Endothelial cell of umbilical vein (primary cell): ENCODE results near the gene FAM151B. TPM values are rescaled to one million over a fixed set of nuclear protein-coding genes. Genes with fewer than 3 reads are reported as not detected.

Experiments
- BruUV-seq: library from RNA; stranded (reverse); fragments of 400-500 nt; replicated peaks from 2 replicates; lab custom pipeline; 2021; lab: Mats Ljungman, UMichigan
- CTCF ChIA-PET: fragments of 300-600, 350-600 bp; sonication (Branson Sonifier 250); formaldehyde crosslinking; loops from one replicate; lab custom pipeline; 2021; ENCODE audit warnings: antibody characterized with exemption, inconsistent platforms; lab: Charles Lee
- POLR2A ChIA-PET: fragments of 300-600, 350-600 bp; sonication (Branson Sonifier 250); formaldehyde crosslinking; loops from one replicate; lab custom pipeline; 2021; ENCODE audit warnings: antibody characterized with exemption, inconsistent platforms; lab: Charles Lee
- DNase-seq: peaks from one replicate; pipeline ENCODE4 v3.0.0-alpha.2; 2011; ENCODE audit warnings: low read depth, low spot score
- FAIRE-seq: peaks from 2 replicates; lab custom pipeline; 2011; peaks lifted over from hg19 to GRCh38; lab: Jason Lieb, UNC
- H2AFZ ChIP-seq: 2 replicates; pipeline ENCODE4 v1.6.0; 2012; ENCODE audit warnings: low read depth, low read length, control low read depth, inconsistent platforms
- H3K27ac ChIP-seq: 2 replicates; pipeline ENCODE4 v1.5.1; 2011; ENCODE audit warnings: low read depth, mild to moderate bottlenecking, control low read depth, low read length, moderate library complexity; ENCODE audit not compliant: insufficient read depth
- H3K27me3 ChIP-seq, 2 experiments: 2 replicates each; pipeline versions ENCODE4 v1.6.0 to v1.6.1; 2011; ENCODE audit warnings: low read length in 2 of 2, mixed read lengths in 1 of 2; ENCODE audit not compliant: control insufficient read depth in 2 of 2, insufficient read depth in 2 of 2
- H3K36me3 ChIP-seq, 2 experiments: 2 replicates in 1 of 2; 3 replicates in 1 of 2; pipeline ENCODE4 v1.5.1; 2011; ENCODE audit warnings: low read length in 2 of 2, mild to moderate bottlenecking in 1 of 2, moderate library complexity in 1 of 2; ENCODE audit not compliant: control insufficient read depth in 2 of 2, insufficient read depth in 2 of 2; ENCODE audit errors: extremely low read depth in 1 of 2
- H3K4me1 ChIP-seq: 3 replicates; pipeline ENCODE4 v1.5.1; 2011; ENCODE audit warnings: mild to moderate bottlenecking, low read length; ENCODE audit not compliant: control insufficient read depth, insufficient read depth; ENCODE audit errors: extremely low read depth
- H3K4me2 ChIP-seq: 2 replicates; pipeline ENCODE4 v1.6.1; 2011; ENCODE audit warnings: low read length, control low read depth, mixed read lengths; ENCODE audit not compliant: insufficient read depth
- H3K4me3 ChIP-seq, 3 experiments: fragments of 200-600 bp in 1 of 3; sonication (generic), shearing (Covaris generic) in 1 of 3; replicated peaks in 1 of 3; 2 replicates each; pipeline ENCODE4 v1.5.1; 2011 to 2016; ENCODE audit warnings: control low read depth in 3 of 3, low read length in 3 of 3, mild to moderate bottlenecking in 2 of 3, inconsistent platforms in 1 of 3, low read depth in 1 of 3, moderate library complexity in 1 of 3; ENCODE audit not compliant: insufficient read depth in 1 of 3
- H3K79me2 ChIP-seq: 2 replicates; pipeline ENCODE4 v1.6.0; 2012; ENCODE audit warnings: low read length, inconsistent platforms; ENCODE audit not compliant: control insufficient read depth, insufficient read depth
- H3K9ac ChIP-seq: replicated peaks from 2 replicates; pipeline ENCODE3; 2011; ENCODE audit warnings: low read length, control low read depth; ENCODE audit not compliant: insufficient read depth; ENCODE audit errors: extremely low read depth
- H3K9me1 ChIP-seq: replicated peaks from 3 replicates; pipeline ENCODE4 v1.6.0; 2011; ENCODE audit warnings: mild to moderate bottlenecking, low read length; ENCODE audit not compliant: control insufficient read depth, insufficient read depth; ENCODE audit errors: extremely low read depth
- H3K9me3 ChIP-seq: replicated peaks from 2 replicates; pipeline ENCODE4 v1.5.1; 2012; ENCODE audit warnings: low read length, inconsistent platforms; ENCODE audit not compliant: control insufficient read depth, insufficient read depth
- H4K20me1 ChIP-seq: replicated peaks from 2 replicates; pipeline ENCODE3; 2011; ENCODE audit warnings: mild to moderate bottlenecking, low read length; ENCODE audit not compliant: control insufficient read depth, insufficient read depth; ENCODE audit errors: extremely low read depth
- EZH2 ChIP-seq: IDR thresholded peaks from 2 replicates; pipeline ENCODE4 v1.6.1; 2012; ENCODE audit warnings: borderline replicate concordance, low read depth, mild to moderate bottlenecking, moderate library complexity, low read length, inconsistent platforms; ENCODE audit not compliant: severe bottlenecking
- FOS ChIP-seq: IDR thresholded peaks from 2 replicates; pipeline ENCODE4 v1.6.1; 2011; ENCODE audit warnings: mild to moderate bottlenecking, low read length, moderate library complexity, borderline replicate concordance; ENCODE audit not compliant: insufficient read depth
- GATA2 ChIP-seq: IDR thresholded peaks from 2 replicates; pipeline ENCODE4 v1.7.0; 2011; ENCODE audit warnings: low read depth, mild to moderate bottlenecking, moderate library complexity, mixed read lengths, low read length; ENCODE audit not compliant: insufficient read length, insufficient read depth
- JUN ChIP-seq: IDR thresholded peaks from 2 replicates; pipeline ENCODE4 v1.6.1; 2011; ENCODE audit warnings: borderline replicate concordance, low read depth; ENCODE audit not compliant: insufficient read length, insufficient read depth
- MYC ChIP-seq: IDR thresholded peaks from one replicate; pipeline ENCODE4 v1.6.1; 2011; ENCODE audit warnings: mild to moderate bottlenecking, low read depth, low read length
- POLR2A ChIP-seq: IDR thresholded peaks from 2 replicates; pipeline ENCODE4 v1.6.1; 2012; ENCODE audit warnings: low read depth, mild to moderate bottlenecking, control low read depth, low read length
- POLR2AphosphoS5 ChIP-seq: IDR thresholded peaks from 2 replicates; pipeline ENCODE4 v1.6.1; 2012; ENCODE audit warnings: low read depth, mild to moderate bottlenecking, control low read depth, low read length, moderate library complexity; ENCODE audit not compliant: insufficient read depth
- dilution Hi-C: fragments of 300-500 bp; cut with MboI; formaldehyde crosslinking; loops from one replicate; pipeline ENCODE4 v1.15.0; 2019; ENCODE audit warnings: low sequenced_read_pairs; ENCODE audit not compliant: extremely low pct_ligation_motif_present
- intact Hi-C: fragments of 100-400 bp; cut with micrococcal nuclease; formaldehyde crosslinking; loops from one replicate; pipeline ENCODE4 v1.10.0; 2022
- polyA plus RNA-seq, 4 experiments: library from polyadenylated mRNA; depleted of rRNA in 3 of 4; stranded (reverse) in 3 of 4; unstranded in 1 of 4; fragments of >200 nt; gene quantifications; 2 replicates each; pipeline versions ENCODE4 v1.2.1 to v1.2.3, GENCODE V29; 2011 to 2012; ENCODE audit warnings: missing spikeins in 1 of 4
- total RNA-seq: library from RNA; stranded (reverse); gene quantifications from 2 replicates; pipeline ENCODE4 v1.2.3, GENCODE V29; 2021
- TF ChIP-seq, protein P1 (sequence below), 2 donors: IDR thresholded peaks; 1 replicate in 1 of 2; 2 replicates in 1 of 2; pipeline ENCODE4 v1.5.1; 2011; ENCODE audit warnings: low read length in 2 of 2, mild to moderate bottlenecking in 2 of 2, moderate library complexity in 2 of 2, control low read depth in 1 of 2, inconsistent platforms in 1 of 2, low read depth in 1 of 2; ENCODE audit not compliant: insufficient read depth in 1 of 2; ENCODE audit errors: extremely low read depth in 1 of 2
- TF ChIP-seq, protein P2 (sequence below): IDR thresholded peaks from 2 replicates; pipeline ENCODE4 v1.6.1; 2011; ENCODE audit not compliant: insufficient read depth, insufficient read length

FAM151B gene
- total and polyA plus RNA-seq, 2 donors (not counting 3 experiments of a cell fraction or from before 2014, with no cell fraction given) = 0.91 to 2.6 TPM

DNA sequence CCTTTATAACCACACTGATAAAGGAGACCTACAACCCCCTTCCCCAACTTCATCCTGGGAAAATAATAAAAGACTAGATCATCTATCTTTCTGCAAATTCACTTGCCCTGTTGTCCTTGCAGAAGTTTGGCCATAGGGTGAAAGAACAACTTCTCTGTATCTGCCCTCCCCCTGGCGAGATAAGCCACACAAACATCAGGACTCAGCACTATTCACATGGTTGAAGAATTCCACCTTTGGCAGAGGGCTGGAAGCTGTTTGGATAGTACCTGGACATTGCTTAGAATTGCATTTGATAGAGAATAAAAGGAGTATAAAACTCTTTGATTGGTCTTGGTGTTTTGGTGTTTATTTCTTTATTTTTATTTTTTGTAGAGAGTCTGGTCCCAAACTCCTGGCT is 16.9 kb downstream of the FAM151B start:
- ChIA-PET POLR2A (no interaction called here), CTCF (interaction anchor here (0.7 to 1.1 kb wide), 2 partner anchors 24 to 122 kb away, joined by 3 read pairs; no protein-coding TSS in a partner anchor)
- no peak overlapping the region for H3K4me2 ChIP-seq
- H3K4me1 ChIP-seq = no peaks in the 10 kb centered on the region
- DNase-seq (no peak), FAIRE-seq (no peak)
- intact Hi-C loops (no loop called here), dilution Hi-C loops (no loop called here)
- H2AFZ ChIP-seq = no peak overlapping the region
- no peak overlapping the region for H3K9ac ChIP-seq
- BruUV-seq = no TSS peak
- no peaks in the 10 kb centered on the region for H3K9me3 ChIP-seq
- H3K9me1 ChIP-seq = no peaks in the 10 kb centered on the region
- no peak overlapping the region for H3K4me3 ChIP-seq
- H3K36me3 ChIP-seq = no peaks in the 10 kb centered on the region
- H3K79me2 ChIP-seq = no peaks in the 10 kb centered on the region
- H4K20me1 ChIP-seq = no peaks in the 10 kb centered on the region
- H3K27me3 ChIP-seq = no peaks in the 10 kb centered on the region
- no peak for TF ChIP-seq GATA2
- no peak for TF ChIP-seq FOS
- TF ChIP-seq POLR2A = no peak
- TF ChIP-seq, protein P1, sequence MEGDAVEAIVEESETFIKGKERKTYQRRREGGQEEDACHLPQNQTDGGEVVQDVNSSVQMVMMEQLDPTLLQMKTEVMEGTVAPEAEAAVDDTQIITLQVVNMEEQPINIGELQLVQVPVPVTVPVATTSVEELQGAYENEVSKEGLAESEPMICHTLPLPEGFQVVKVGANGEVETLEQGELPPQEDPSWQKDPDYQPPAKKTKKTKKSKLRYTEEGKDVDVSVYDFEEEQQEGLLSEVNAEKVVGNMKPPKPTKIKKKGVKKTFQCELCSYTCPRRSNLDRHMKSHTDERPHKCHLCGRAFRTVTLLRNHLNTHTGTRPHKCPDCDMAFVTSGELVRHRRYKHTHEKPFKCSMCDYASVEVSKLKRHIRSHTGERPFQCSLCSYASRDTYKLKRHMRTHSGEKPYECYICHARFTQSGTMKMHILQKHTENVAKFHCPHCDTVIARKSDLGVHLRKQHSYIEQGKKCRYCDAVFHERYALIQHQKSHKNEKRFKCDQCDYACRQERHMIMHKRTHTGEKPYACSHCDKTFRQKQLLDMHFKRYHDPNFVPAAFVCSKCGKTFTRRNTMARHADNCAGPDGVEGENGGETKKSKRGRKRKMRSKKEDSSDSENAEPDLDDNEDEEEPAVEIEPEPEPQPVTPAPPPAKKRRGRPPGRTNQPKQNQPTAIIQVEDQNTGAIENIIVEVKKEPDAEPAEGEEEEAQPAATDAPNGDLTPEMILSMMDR (IDR thresholded peaks at IDR 0.05; ENCODE audit: extremely low read depth in 1 of 2, insufficient read depth in 1 of 2, low read depth in 1 of 2, low read length in 2 of 2) = no peak
- TF ChIP-seq EZH2 = no peak
- TF ChIP-seq, protein P2, sequence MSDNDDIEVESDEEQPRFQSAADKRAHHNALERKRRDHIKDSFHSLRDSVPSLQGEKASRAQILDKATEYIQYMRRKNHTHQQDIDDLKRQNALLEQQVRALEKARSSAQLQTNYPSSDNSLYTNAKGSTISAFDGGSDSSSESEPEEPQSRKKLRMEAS = no peak
- TF ChIP-seq JUN = no peak
- TF ChIP-seq MYC = no peak
- no peak for TF ChIP-seq POLR2AphosphoS5
- no peak overlapping the region for H3K27ac ChIP-seq
